Lower leg skin (tissue), 4 donors: ENCODE data around the gene NNT. TPM values are rescaled to one million over a fixed set of nuclear protein-coding genes. Genes with fewer than 3 reads are reported as not detected.

ENCODE experiments used
- DNase-seq, 2 donors: peaks; one replicate each; pipeline ENCODE4 v3.0.0-alpha.2; 2019; ENCODE audit warnings: low spot score in 2 of 2
- H3K4me3 ChIP-seq: fragments of 200-600 bp; sonication (generic); 2 replicates; pipeline ENCODE4 v1.5.1; 2017; ENCODE audit warnings: mild to moderate bottlenecking, low read depth; ENCODE audit not compliant: poor library complexity, severe bottlenecking
- POLR2A ChIP-seq, 2 donors: fragments of 450-650 bp; IDR thresholded peaks; one replicate each; pipeline ENCODE4 v1.6.1; 2016 to 2017; ENCODE audit warnings: antibody characterized with exemption in 2 of 2, mild to moderate bottlenecking in 1 of 2, moderate library complexity in 1 of 2
- WGBS, 2 donors: methylation state at CpG; one replicate each; pipeline ENCODE4 v1.1.5; 2018; 5-methylcytosine and 5-hydroxymethylcytosine counted together
- intact Hi-C: fragments of 100-400 bp; cut with DNase I; formaldehyde crosslinking; loops from one replicate; pipeline ENCODE4 v1.15.0; 2023; ENCODE audit warnings: low total_unique reads
- total RNA-seq, 4 donors: library from RNA; depleted of rRNA; stranded (reverse); fragments of >200 nt; gene quantifications; one replicate each; pipeline ENCODE4 v1.1.0, GENCODE V29; 2016
- TF ChIP-seq, protein P1 (sequence below), 3 donors: fragments of 450-650 bp; IDR thresholded peaks; one replicate each; pipeline ENCODE4 v1.5.1; 2016; ENCODE audit warnings: antibody characterized with exemption in 3 of 3, mild to moderate bottlenecking in 3 of 3, moderate library complexity in 2 of 3

NNT gene
- total RNA-seq, 4 donors from 2014 or later, result 24.2 to 34.2 (median 27.7) TPM

DNA sequence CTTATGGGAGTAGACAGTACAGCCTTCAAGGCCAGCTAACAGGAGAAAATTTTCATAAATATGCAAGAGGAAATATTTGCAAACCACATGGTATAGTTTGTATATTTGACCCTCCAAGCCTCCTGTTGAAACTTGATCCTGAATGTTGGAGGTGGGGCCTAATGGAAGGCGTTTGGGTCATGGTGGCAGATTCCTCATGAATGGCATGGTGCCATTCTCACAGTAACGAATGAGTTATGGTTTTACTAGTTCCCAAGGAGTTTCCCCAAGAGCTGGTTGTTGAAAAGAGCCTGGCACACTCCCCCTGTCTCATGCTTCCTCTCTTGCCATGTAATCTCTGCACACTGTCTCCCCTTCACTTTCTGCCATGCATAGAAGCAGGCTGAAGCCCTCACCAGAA lies 42.9 kb upstream of the NNT start:
- intact Hi-C loops, result no loop called here
- H3K4me3 ChIP-seq, result no peak overlapping the region
- TF ChIP-seq POLR2A (IDR thresholded peaks at IDR 0.05), result no peak
- TF ChIP-seq, protein P1, sequence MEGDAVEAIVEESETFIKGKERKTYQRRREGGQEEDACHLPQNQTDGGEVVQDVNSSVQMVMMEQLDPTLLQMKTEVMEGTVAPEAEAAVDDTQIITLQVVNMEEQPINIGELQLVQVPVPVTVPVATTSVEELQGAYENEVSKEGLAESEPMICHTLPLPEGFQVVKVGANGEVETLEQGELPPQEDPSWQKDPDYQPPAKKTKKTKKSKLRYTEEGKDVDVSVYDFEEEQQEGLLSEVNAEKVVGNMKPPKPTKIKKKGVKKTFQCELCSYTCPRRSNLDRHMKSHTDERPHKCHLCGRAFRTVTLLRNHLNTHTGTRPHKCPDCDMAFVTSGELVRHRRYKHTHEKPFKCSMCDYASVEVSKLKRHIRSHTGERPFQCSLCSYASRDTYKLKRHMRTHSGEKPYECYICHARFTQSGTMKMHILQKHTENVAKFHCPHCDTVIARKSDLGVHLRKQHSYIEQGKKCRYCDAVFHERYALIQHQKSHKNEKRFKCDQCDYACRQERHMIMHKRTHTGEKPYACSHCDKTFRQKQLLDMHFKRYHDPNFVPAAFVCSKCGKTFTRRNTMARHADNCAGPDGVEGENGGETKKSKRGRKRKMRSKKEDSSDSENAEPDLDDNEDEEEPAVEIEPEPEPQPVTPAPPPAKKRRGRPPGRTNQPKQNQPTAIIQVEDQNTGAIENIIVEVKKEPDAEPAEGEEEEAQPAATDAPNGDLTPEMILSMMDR (IDR thresholded peaks at IDR 0.05), result no peak
- WGBS, 2 donors, result 11 to 28% methylated on average over 2 of the region's 2 CpGs
- no peak for DNase-seq

DNA sequence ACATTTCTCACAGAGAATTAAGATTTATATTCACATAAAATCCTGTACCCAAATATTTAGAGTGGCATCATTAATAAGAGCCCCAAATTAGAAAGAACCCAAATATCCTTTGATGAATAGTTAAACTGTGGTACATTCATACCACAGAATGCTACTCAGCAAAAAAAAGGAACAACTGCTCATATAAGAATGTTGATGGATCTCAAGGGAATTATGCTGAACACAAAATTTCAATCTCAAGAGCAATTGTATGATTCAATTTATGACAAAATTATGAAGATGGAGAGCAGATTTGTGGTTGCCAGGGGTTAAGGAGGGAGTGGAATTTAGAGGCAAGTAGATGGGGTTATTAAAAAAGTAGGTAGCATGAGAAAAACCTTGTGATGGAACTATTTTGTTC lies 41.6 kb upstream of the NNT start:
- intact Hi-C loops, result no loop called here
- TF ChIP-seq POLR2A (IDR thresholded peaks at IDR 0.05), result no peak
- TF ChIP-seq, protein P1 (IDR thresholded peaks at IDR 0.05), result no peak
- DNase-seq, result no peak
- no peak overlapping the region for H3K4me3 ChIP-seq

DNA sequence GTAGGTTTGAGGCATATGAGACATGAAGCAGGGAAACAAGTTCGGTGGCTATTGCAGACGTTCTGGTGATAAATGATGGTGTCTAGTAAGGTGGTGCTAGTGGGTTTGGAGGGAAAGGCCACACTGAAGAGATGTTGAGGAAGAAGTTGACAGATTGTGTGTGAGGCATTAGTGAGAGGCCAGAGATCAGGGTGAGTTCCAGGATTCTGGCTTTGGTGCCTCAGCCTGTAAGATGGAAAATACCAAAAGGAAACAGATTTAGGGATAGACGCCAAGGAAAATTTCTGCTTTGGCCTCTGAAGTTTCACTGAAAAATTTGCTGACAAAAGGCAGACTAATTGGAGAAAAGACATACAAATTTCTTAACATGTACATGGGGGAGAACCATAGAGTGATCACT lies 39.7 kb upstream of the NNT start:
- intact Hi-C loops, result no loop called here
- 57 to 63% methylated on average over 3 of the region's 3 CpGs for WGBS, 2 donors
- no peak overlapping the region for H3K4me3 ChIP-seq
- no peak for TF ChIP-seq POLR2A (IDR thresholded peaks at IDR 0.05)
- TF ChIP-seq, protein P1 (IDR thresholded peaks at IDR 0.05), result no peak
- no peak for DNase-seq

DNA sequence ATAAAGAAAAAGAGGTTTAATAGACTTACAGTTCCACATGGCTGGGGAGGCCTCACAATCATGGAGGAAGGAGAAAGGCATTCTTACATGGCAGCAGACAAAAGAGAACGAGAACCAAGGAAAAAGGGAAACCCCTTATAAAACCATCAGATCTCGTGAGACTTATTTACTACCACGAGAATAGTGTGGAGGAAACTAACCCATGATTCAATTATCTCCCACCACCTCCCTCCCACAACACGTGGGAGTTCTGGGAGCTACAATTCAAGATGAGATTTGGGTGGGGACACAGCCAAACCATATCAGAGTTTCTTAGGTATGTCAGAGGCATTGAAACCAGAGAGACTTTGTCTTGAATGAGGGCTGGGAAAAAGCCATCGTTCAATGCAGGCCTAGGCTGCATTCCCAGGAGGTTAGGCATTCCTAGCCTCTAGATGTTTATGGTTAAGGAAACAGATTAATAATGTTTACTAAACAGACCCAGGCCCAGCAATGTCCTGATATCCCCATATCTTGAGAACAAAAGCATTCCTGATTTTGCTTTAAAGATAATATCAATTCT lies 38.6 kb upstream of the NNT start:
- H3K4me3 ChIP-seq, result no peak overlapping the region
- 66 to 67% methylated on average over 5 of the region's 5 CpGs for WGBS, 2 donors
- DNase-seq, result no peak
- no peak for TF ChIP-seq POLR2A (IDR thresholded peaks at IDR 0.05)
- TF ChIP-seq, protein P1 (IDR thresholded peaks at IDR 0.05), result no peak
- intact Hi-C loops, result no loop called here

DNA sequence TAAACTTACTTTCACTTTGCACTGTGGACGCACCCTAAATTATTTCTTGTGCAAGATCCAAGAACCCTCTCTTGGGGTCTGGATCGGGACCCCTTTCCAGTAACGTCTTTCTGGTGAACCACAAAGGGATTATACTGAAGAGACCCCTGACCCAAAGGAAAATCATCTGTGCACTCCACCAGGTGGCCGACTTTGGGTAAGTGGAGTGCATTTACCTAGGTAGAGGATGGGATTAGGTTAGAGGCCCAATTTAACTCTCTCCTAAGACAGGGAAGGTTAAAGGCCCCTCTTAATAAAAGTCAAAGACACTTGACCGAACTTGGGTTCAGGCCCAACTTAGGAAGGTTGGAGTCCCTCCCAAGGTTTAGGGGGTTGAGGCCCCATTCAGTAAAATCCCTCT lies 37.9 kb upstream of the NNT start:
- 89% methylated on average over 5 of the region's 5 CpGs for WGBS, 2 donors
- no peak overlapping the region for H3K4me3 ChIP-seq
- TF ChIP-seq, protein P1 (IDR thresholded peaks at IDR 0.05), result no peak
- no peak for TF ChIP-seq POLR2A (IDR thresholded peaks at IDR 0.05)
- DNase-seq, result no peak
- intact Hi-C loops, result no loop called here

DNA sequence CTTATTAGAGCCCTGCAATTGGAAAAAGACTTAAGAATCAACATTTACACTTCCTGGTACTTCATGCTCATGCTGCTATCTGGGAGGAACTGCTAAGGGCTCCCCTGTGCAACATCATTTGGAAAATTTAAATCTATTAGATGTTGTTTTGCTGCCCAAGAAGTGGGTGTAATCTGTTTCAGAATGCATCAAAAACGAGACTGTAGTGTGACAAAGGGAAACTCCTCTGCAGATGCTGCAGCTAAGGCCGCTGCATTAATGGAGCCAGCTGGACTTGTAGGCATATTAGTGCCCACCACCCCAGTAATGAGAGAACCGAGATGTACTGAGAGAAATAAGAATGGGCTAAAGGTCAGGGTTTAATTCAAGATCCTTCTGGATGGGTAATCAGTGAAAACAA lies 35.0 kb upstream of the NNT start:
- H3K4me3 ChIP-seq, result no peak overlapping the region
- no peak for DNase-seq
- intact Hi-C loops, result no loop called here
- TF ChIP-seq POLR2A (IDR thresholded peaks at IDR 0.05), result no peak
- TF ChIP-seq, protein P1 (IDR thresholded peaks at IDR 0.05), result no peak
- WGBS, 2 donors, result 84 to 87% methylated on average over 3 of the region's 3 CpGs
